ENCODE data around the gene SH3BP4.

SH3BP4 gene

DNA sequence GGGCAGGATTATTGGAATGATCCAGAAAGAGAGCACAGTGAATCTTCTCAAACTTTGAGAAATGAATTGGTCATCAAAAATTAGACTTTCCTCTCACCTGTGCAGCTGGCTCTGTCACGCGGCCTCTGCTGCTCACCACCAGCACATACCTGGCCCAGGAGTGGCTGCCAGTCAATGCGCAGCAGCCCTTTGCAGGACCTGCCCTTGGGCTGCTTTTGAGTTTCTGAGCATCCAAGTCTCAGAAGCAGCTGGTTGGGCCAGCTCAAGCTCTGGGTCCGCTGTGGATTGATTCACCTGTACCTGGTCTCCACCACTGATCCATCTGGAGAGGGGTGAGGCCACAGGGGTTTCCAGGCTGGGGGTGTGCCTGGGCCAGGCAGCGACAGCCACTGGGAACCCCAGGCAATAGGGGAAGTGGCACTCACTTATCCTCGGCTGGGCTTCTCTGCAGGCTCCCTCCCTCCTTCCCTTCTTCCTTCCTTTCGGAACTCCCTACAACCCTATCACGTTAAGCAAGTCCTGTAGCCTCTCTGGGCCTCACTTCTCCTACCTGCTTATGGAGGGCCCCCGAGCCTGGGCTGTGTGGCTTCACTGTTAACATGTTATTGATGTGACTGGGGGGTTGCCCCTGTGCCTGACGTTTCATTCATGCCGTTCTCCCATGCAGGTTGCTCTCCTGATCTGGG is 48.1 kb downstream of the SH3BP4 start:
- DNase-seq (ENCODE audit: low spot score), result no peak

DNA sequence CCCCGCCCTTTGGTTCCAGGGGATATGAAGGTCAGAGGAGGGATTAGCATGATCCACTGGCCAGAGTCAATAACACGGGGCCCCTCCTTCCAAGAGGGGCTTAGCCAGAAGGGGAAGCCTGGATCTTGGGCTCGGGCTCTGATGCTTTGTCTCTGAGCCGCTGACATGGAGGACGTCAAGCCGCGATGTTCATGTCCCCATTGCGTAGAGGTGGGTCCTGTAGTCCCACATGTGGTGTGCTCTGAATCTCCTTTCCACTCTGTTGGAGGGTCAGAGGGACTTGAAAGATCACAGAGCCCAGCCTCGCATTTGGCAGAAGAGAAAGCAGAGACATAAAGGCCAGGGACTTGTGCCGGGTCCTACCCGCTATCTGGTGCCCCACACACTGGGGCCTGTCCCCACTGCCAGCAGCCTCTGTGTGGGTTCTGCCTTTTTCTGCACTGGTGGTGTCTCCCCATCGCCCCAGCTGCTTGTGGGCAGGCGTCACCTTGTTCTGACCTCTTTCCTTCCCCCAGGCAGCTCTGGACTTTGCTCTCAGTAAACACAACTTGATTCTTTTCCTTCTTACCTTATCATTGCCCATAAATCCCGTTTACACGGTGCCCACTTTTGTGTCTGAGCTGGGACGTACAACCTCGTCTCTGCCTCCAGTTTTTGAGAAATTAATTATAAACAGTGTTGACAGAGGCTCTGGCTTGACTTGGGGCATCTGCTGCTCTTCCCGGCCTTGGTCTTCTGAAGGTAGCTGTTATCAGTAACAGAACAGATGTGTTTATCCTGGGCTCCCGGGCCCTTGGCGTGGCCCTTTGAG is 48.8 kb downstream of the SH3BP4 start:
- DNase-seq (ENCODE audit: low spot score), result no peak

DNA sequence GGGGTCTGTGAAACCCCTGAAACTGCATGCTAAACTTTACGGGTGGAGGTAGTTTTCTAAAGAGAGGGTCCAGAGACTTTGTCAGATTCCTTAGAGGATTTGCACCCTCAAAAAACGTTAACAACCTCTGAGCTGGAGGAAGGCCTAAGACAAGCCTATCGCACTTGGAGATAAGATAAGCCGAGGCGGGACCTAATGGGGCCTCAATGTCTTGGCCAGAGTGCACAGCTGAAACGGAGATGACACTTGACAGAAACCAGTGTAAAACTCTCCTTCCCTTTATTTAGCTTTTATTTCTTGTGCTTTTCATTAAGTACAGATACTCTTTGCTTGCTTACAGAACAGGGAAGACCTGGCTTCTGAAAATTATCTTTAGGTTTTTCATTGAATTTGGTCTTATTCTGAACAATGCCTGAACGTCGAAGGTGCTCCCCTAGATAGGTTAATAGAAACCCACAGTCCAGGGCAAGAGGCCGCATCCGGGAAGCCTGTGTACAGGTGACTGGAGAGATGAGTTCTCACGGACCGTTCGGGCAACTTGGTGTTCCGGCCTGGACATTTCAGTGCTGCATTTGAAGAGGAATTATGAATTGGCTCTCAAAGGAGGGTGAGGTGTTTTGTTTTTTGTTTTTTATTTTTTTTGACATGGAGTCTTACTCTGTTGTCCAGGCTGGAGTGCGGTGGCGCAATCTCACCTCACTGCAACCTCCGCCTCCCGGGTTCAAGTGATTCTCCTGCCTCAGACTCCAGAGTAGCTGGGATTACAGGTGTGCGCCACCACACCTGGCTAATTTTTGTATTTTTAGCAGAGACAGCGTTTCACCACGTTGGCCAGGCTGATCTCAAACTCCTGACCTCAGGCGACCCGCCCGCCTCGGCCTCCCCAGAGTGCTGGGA is 49.7 kb downstream of the SH3BP4 start:
- DNase-seq (ENCODE audit: low spot score), result no peak

GRCh38 chr2:235002198-235003095 is 50.6 kb downstream of the SH3BP4 start:
- peak; percentile 76 for DNase-seq (ENCODE audit: low spot score)

DNA sequence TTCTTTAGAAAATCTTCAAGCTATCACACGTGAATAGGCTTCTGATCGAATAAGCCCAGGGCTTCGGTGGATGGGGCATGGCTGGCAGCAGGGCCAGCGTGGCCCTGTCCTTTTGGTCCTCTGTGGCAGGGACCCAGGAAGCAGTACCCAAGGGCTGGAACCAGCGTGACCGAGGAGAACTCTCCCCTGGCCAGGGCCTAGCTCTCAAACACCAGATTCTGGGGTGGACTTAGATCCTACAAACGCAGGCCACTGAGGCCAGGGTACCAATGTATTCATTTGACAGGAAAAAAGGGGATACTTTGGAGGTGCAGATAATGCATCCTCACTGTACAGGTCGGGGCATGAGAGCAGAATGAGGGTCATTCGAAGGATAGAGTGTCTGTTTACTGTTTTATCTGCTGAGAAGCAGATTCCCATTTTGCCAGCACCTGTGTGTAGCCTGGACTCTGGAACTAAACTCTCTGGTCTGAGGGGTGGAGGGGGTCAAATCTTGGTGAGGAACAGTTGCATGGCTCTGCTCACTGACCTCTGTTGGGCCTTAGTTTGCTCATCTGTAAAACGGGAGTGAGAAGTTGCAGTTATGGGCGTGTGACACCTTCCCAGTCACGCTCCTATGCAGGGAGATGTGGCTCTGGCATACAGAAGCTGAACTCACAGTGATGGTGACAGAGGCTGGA is 51.4 kb downstream of the SH3BP4 start:
- no peak for DNase-seq (ENCODE audit: low spot score)

GRCh38 chr2:235004329-235004903 is 52.6 kb downstream of the SH3BP4 start:
- no peak for DNase-seq (ENCODE audit: low spot score)

- DNase-seq (ENCODE audit: low spot score), result no peak
Measured at GRCh38 chr2:235005023-235005422, 53.2 kb downstream of the SH3BP4 start.

DNA sequence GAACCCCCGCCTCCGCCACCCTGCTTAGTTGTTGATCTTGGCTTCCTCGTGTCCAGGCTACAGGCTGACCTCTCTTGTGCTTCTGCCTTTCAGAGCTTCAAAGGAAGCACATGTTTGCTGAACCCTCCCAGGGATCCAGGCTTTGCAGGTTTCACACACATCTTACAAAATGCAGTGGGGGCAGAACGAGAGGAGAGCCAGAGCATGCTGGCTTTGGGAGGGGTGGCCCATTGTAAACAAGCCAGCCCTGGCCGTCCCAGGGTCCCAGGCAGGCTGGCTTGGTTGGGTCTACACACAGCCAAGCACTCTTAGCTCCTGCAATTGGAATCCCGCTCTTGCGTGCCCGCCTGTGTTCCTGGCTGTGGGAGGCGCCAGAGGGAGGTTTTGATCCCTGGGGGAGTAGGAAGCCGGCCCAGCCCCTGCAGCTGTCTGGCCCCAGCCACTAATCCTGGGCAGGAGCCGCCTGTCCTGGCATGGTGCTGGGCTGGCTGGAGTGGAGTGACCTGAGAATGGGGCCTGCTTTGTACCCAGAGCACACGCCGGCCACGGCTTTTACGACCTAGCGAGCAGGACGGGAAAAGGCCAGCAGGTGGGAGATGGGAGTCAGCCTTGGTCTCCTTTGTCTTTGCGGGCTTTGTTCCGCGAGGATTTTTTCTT is 53.9 kb downstream of the SH3BP4 start:
- peak; percentile 47 for DNase-seq (ENCODE audit: low spot score)

DNA sequence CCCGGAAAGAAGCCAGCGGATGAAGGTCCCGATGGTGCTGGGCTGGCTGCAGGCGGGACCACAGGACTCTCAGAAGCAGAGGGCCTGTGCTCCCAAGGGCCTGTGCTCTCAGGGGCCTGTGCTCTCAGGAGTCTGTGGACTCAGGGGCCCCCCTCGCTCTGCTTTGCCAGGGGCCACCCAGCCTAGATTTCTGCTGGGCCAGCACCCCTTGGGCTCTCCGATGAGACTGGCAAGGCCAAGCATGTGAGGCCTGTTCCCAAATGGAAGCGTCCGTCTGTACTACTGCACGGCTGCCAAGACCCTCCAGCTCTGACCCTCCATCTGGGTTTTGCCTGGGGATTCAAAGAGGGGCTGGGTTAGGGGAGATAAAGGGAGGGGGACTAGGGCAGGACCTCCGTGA is 54.6 kb downstream of the SH3BP4 start:
- DNase-seq (ENCODE audit: low spot score), result no peak

DNA sequence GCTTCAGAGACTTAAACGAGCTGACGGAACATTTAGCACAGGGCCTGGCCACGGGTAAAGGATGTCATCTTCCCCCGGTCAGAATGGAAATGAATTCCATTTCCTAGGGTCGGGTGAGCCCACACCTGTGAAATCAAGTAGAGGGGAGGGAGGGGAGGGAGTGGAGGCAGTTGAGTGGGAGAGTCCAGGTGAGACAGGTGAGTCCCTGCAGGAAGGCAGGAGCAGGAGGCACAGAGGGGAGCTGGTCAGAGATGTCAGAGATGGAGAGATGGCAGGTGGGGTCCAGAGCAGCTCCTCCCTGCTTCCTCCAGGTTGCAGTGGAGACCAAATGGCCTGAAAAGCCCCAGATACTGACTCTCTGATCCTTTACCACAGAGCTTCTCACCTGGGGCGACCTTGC is 55.2 kb downstream of the SH3BP4 start:
- no peak for DNase-seq (ENCODE audit: low spot score)

GRCh38 chr2:235007664-235008457 is 56.0 kb downstream of the SH3BP4 start:
- no peak for DNase-seq (ENCODE audit: low spot score)

GRCh38 chr2:235008584-235009044 is 56.8 kb downstream of the SH3BP4 start:
- DNase-seq (ENCODE audit: low spot score), result peak; percentile 72

GRCh38 chr2:235009081-235009480 is 57.3 kb downstream of the SH3BP4 start:
- no peak for DNase-seq (ENCODE audit: low spot score)

GRCh38 chr2:235010117-235010714 is 58.4 kb downstream of the SH3BP4 start:
- DNase-seq (ENCODE audit: low spot score), result no peak

GRCh38 chr2:235011607-235011928 is 59.8 kb downstream of the SH3BP4 start:
- no peak for DNase-seq (ENCODE audit: low spot score)

DNA sequence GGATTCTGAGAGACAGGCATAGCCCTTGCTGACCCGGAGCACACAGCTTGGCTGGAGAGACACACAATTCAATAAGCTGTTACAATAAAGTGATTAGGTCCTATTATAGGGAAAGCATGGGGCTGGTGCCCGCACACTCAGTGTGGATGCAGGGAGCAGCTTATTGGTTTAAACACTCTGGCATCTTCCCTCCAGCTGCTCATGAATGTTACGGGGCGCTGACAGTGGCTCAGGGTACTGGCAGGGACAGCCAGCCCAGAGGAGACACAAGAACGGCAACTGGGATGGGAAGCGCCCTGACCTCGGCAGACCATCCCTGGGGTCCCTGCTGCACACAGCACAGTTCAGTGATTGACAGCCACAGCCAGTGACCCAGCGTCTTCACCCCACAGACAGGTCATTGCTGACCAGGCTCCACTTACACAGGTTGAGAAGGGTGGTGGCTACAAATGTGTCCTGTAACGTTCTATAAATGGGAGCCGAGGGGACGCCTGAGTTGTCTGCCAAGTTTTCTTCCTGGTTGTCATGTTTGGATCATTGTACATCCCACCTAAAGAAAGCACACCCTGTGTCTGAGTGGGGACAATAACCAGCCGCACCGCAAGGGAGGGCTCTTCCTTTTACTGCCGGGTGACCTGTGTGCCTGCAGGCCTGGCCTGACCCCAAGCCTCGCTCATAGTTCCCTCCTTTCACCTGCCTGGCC is 60.3 kb downstream of the SH3BP4 start:
- no peak for DNase-seq (ENCODE audit: low spot score)

- DNase-seq (ENCODE audit: low spot score), result no peak
Measured at GRCh38 chr2:235017441-235017840, 65.6 kb downstream of the SH3BP4 start.

DNA sequence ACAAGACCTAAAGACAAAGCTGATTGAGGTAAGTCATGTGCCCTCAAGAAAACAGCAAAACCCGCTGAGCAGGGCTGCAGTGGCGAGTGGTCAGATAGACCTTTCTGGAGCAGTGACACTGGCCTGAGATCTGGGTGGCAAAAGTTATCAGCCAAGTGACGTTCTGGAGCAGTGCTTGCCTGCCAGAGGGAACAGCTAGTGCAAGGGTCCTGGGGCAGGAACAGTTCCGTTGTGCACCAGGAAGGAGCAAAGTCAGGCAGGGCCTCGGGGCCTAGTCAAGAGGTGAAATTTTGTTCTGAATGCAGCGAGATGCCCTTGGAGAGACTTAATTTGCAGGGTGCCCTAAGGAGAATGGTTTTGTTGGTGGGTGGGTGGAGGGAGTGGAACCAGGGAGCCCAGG is 67.0 kb downstream of the SH3BP4 start:
- DNase-seq (ENCODE audit: low spot score), result no peak

All from kidney tubule cell (primary cell).